ENCODE results near the gene HTR1D.
"Not testable (repeated sequence)": the region's sequence is repeated elsewhere in the genome, so short reads cannot be mapped to it uniquely, and the experiment has no call there.

Gene HTR1D

GRCh38 chr1:23217421-23218115 lies at the start of gene HTR1D:
Gene HTR1D (minus strand): TSS chr1:23217502. CDS start chr1:23194219, 23,283 bp downstream.
- DNase-seq (ENCODE audit: low read depth) = no peak
- no peak within 1 kb of the TSS; the same call in 1 of the 2 replicates for H3K4me3 ChIP-seq (ENCODE audit: low read depth, low read length)
- TF ChIP-seq CTCF (IDR thresholded peaks at IDR 0.05; ENCODE audit: control insufficient read depth, extremely low read depth, insufficient read depth) = no peak

GRCh38 chr1:23263380-23263887 lies 46.1 kb upstream of the HTR1D start:
- H3K4me3 ChIP-seq (ENCODE audit: low read depth, low read length) = no peak overlapping the region
- no peak for DNase-seq (ENCODE audit: low read depth)
- no peak for TF ChIP-seq CTCF (IDR thresholded peaks at IDR 0.05; ENCODE audit: control insufficient read depth, extremely low read depth, insufficient read depth)

GRCh38 chr1:23258082-23258481 lies 40.8 kb upstream of the HTR1D start:
- DNase-seq (ENCODE audit: low read depth) = not testable (repeated sequence)

GRCh38 chr1:23257371-23257770 lies 40.1 kb upstream of the HTR1D start:
- not testable (repeated sequence) for DNase-seq (ENCODE audit: low read depth)

More at GRCh38 chr1:23258082-23258481, 40.8 kb upstream of the HTR1D start:
- H3K4me3 ChIP-seq (ENCODE audit: low read depth, low read length) = not testable (repeated sequence)

GRCh38 chr1:23254584-23254983 lies 37.3 kb upstream of the HTR1D start:
- TF ChIP-seq CTCF (IDR thresholded peaks at IDR 0.05; ENCODE audit: control insufficient read depth, extremely low read depth, insufficient read depth) = no peak
- H3K4me3 ChIP-seq (ENCODE audit: low read depth, low read length) = no peak overlapping the region
- DNase-seq (ENCODE audit: low read depth) = no peak

More at GRCh38 chr1:23257371-23257770, 40.1 kb upstream of the HTR1D start:
- not testable (repeated sequence) for H3K4me3 ChIP-seq (ENCODE audit: low read depth, low read length)

- H3K4me3 ChIP-seq (ENCODE audit: low read depth, low read length) = no peak overlapping the region
- TF ChIP-seq CTCF (IDR thresholded peaks at IDR 0.05; ENCODE audit: control insufficient read depth, extremely low read depth, insufficient read depth) = no peak
- DNase-seq (ENCODE audit: low read depth) = no peak
These were observed 34.5 kb upstream of the HTR1D start for GRCh38 chr1:23251812-23252211.

- H3K4me3 ChIP-seq (ENCODE audit: low read depth, low read length) = no peak overlapping the region
- DNase-seq (ENCODE audit: low read depth) = peak; percentile 3
These were observed 32.6 kb upstream of the HTR1D start for GRCh38 chr1:23249787-23250454.

More at GRCh38 chr1:23249787-23250454, 32.6 kb upstream of the HTR1D start:
- no peak for TF ChIP-seq CTCF (IDR thresholded peaks at IDR 0.05; ENCODE audit: control insufficient read depth, extremely low read depth, insufficient read depth)
